ENCODE data around the gene USP12.
"Not testable (repeated sequence)": the region's sequence is repeated elsewhere in the genome, so short reads cannot be mapped to it uniquely, and the experiment has no call there.

The USP12 gene

GRCh38 chr13:27147530-27148170, 24.0 kb downstream of the USP12 start:
- DNase-seq = no peak

GRCh38 chr13:27141746-27142145, 29.9 kb downstream of the USP12 start:
- no peak for DNase-seq

- DNase-seq = not testable (repeated sequence)
Observed at GRCh38 chr13:27141159-27141558, 30.5 kb downstream of the USP12 start.

- DNase-seq = no peak
Observed at GRCh38 chr13:27140060-27140459, 31.6 kb downstream of the USP12 start.

- no peak for DNase-seq
Observed at GRCh38 chr13:27139565-27139964, 32.0 kb downstream of the USP12 start.

- no peak for DNase-seq
Observed at GRCh38 chr13:27138457-27139093, 33.0 kb downstream of the USP12 start.

GRCh38 chr13:27137759-27138158, 33.9 kb downstream of the USP12 start:
- DNase-seq = no peak

GRCh38 chr13:27135023-27135422, 36.6 kb downstream of the USP12 start:
- no peak for DNase-seq

GRCh38 chr13:27133889-27134288, 37.7 kb downstream of the USP12 start:
- no peak for DNase-seq

GRCh38 chr13:27132538-27132937, 39.1 kb downstream of the USP12 start:
- DNase-seq = no peak

- no peak for DNase-seq
Observed at GRCh38 chr13:27131906-27132305, 39.7 kb downstream of the USP12 start.

GRCh38 chr13:27130979-27131623, 40.5 kb downstream of the USP12 start:
- no peak for DNase-seq

GRCh38 chr13:27130223-27130978, 41.2 kb downstream of the USP12 start:
- peak; percentile 55 for DNase-seq

GRCh38 chr13:27128825-27129627, 42.6 kb downstream of the USP12 start:
- DNase-seq = no peak

- DNase-seq = no peak
Observed at GRCh38 chr13:27126859-27127258, 44.8 kb downstream of the USP12 start.

GRCh38 chr13:27125357-27126282, 46.0 kb downstream of the USP12 start:
- DNase-seq = no peak

- DNase-seq = no peak
Observed at GRCh38 chr13:27124571-27124970, 47.0 kb downstream of the USP12 start.

GRCh38 chr13:27123445-27123844, 48.2 kb downstream of the USP12 start:
- not testable (repeated sequence) for DNase-seq

GRCh38 chr13:27122036-27122435, 49.6 kb downstream of the USP12 start:
- no peak for DNase-seq

- peak; percentile 15 for DNase-seq
Observed at GRCh38 chr13:27120811-27121210, 50.8 kb downstream of the USP12 start.

- peak; percentile 55 for DNase-seq
Observed at GRCh38 chr13:27120011-27120410, 51.6 kb downstream of the USP12 start.

All from HCEC 1CT (cell line).